HCEC 1CT (cell line): Measurements from ENCODE around the gene SLC2A2.

ENCODE experiments used
- DNase-seq: peaks from one replicate; pipeline ENCODE4 v3.0.0-alpha.2; 2017

The SLC2A2 gene

GRCh38 chr3:171028025-171028778 is 1.7 kb upstream of the SLC2A2 start:
- DNase-seq = peak; percentile 77

- no peak for DNase-seq
Measured at GRCh38 chr3:171023566-171023965, 3.0 kb downstream of the SLC2A2 start.

GRCh38 chr3:171021377-171021776 is 5.1 kb downstream of the SLC2A2 start:
- DNase-seq = no peak

GRCh38 chr3:171018156-171018935 is 8.2 kb downstream of the SLC2A2 start:
- peak; percentile 27 for DNase-seq

GRCh38 chr3:171013822-171014748 is 12.4 kb downstream of the SLC2A2 start:
- DNase-seq = no peak

GRCh38 chr3:171011873-171012336 is 14.6 kb downstream of the SLC2A2 start:
- no peak for DNase-seq

GRCh38 chr3:171011109-171011872 is 15.2 kb downstream of the SLC2A2 start:
- DNase-seq = no peak

GRCh38 chr3:171007316-171007715 is 19.2 kb downstream of the SLC2A2 start:
- no peak for DNase-seq

GRCh38 chr3:171005648-171006047 is 20.9 kb downstream of the SLC2A2 start:
- peak; percentile 5 for DNase-seq

- DNase-seq = peak; percentile 23
Measured at GRCh38 chr3:171001957-171002694, 24.4 kb downstream of the SLC2A2 start.

- DNase-seq = no peak
Measured at GRCh38 chr3:171001250-171001893, 25.1 kb downstream of the SLC2A2 start.

- peak; percentile 19 for DNase-seq
Measured at GRCh38 chr3:171000281-171000680, 26.2 kb downstream of the SLC2A2 start.

GRCh38 chr3:170999737-171000242 is 26.7 kb downstream of the SLC2A2 start:
- DNase-seq = peak; percentile 88

GRCh38 chr3:170997961-170998913 is 28.3 kb downstream of the SLC2A2 start:
- DNase-seq = peak; percentile 27

- DNase-seq = peak; percentile 24
Measured at GRCh38 chr3:170992854-170993253, 33.7 kb downstream of the SLC2A2 start.

- DNase-seq = no peak
Measured at GRCh38 chr3:170991664-170992063, 34.9 kb downstream of the SLC2A2 start.

- DNase-seq = no peak
Measured at GRCh38 chr3:170989100-170989648, 37.3 kb downstream of the SLC2A2 start.

GRCh38 chr3:170988378-170988777 is 38.1 kb downstream of the SLC2A2 start:
- no peak for DNase-seq

GRCh38 chr3:170985304-170985703 is 41.2 kb downstream of the SLC2A2 start:
- DNase-seq = no peak
